Mesendoderm (in vitro differentiated cells): ENCODE data around the gene RAC2.

ENCODE experiments used
- DNase-seq: peaks from one replicate; pipeline ENCODE4 v3.0.0; 2013
- H2AK5ac ChIP-seq: 2 replicates; pipeline ENCODE4 v1.6.1; 2013; ENCODE audit warnings: low read length, inconsistent platforms
- H2BK120ac ChIP-seq: 2 replicates; pipeline ENCODE4 v1.6.1; 2013; ENCODE audit warnings: low read depth, mild to moderate bottlenecking, low read length, moderate library complexity, mixed read lengths
- H2BK15ac ChIP-seq: replicated peaks from 2 replicates; pipeline ENCODE4 v1.6.1; 2013; ENCODE audit warnings: low read depth, mild to moderate bottlenecking, moderate library complexity
- H2BK5ac ChIP-seq: 2 replicates; pipeline ENCODE4 v1.6.1; 2013; ENCODE audit warnings: low read length, inconsistent platforms
- H3K18ac ChIP-seq: 2 replicates; pipeline ENCODE4 v1.6.1; 2013; ENCODE audit warnings: mild to moderate bottlenecking, low read length, mixed read lengths
- H3K23ac ChIP-seq: one replicate; pipeline ENCODE4 v1.6.1; 2013; ENCODE audit warnings: low read length
- H3K27ac ChIP-seq: 2 replicates; pipeline ENCODE4 v1.5.1; 2013; ENCODE audit warnings: low read depth, mild to moderate bottlenecking, inconsistent platforms, low read length, moderate library complexity
- H3K27me3 ChIP-seq: 2 replicates; pipeline ENCODE4 v1.6.1; 2013; ENCODE audit warnings: low read length, control low read depth, mild to moderate bottlenecking, inconsistent platforms; ENCODE audit not compliant: insufficient read depth, poor library complexity
- H3K36me3 ChIP-seq: 2 replicates; pipeline ENCODE4 v1.6.1; 2013; ENCODE audit warnings: low read length, inconsistent platforms; ENCODE audit not compliant: control insufficient read depth, insufficient read depth
- H3K4ac ChIP-seq: one replicate; pipeline ENCODE4 v1.6.1; 2013; ENCODE audit warnings: low read depth, mild to moderate bottlenecking, low read length, moderate library complexity
- H3K4me1 ChIP-seq: 2 replicates; pipeline ENCODE4 v1.6.1; 2013; ENCODE audit warnings: low read depth, low read length, inconsistent platforms; ENCODE audit not compliant: control insufficient read depth
- H3K4me2 ChIP-seq: 2 replicates; pipeline ENCODE4 v1.6.1; 2013; ENCODE audit warnings: low read length
- H3K4me3 ChIP-seq: 2 replicates; pipeline ENCODE4 v1.5.1; 2013; ENCODE audit warnings: mild to moderate bottlenecking, low read length
- H3K56ac ChIP-seq: one replicate; pipeline ENCODE4 v1.6.1; 2013; ENCODE audit warnings: low read length
- H3K79me1 ChIP-seq: 2 replicates; pipeline ENCODE4 v1.6.1; 2013; ENCODE audit warnings: low read length, inconsistent platforms
- H3K79me2 ChIP-seq: 2 replicates; pipeline ENCODE4 v1.6.1; 2013; ENCODE audit warnings: mild to moderate bottlenecking, low read length; ENCODE audit not compliant: control insufficient read depth, insufficient read depth
- H3K9ac ChIP-seq: 2 replicates; pipeline ENCODE4 v1.6.1; 2013; ENCODE audit warnings: low read length, inconsistent platforms
- H4K5ac ChIP-seq: one replicate; pipeline ENCODE4 v1.6.1; 2013; ENCODE audit warnings: low read length
- H4K8ac ChIP-seq: one replicate; pipeline ENCODE4 v1.6.1; 2013; ENCODE audit warnings: low read depth, mild to moderate bottlenecking, control low read depth, low read length, moderate library complexity
- WGBS: extraction: QIAGEN DNeasy Blood & Tissue Kit; methylation state at CpG from one replicate; pipeline ENCODE4 v1.1.7; 2013; ENCODE audit warnings: low lambda C conversion rate, missing lambda C conversion rate; ENCODE audit not compliant: insufficient coverage; ENCODE audit errors: extremely low coverage; 5-methylcytosine and 5-hydroxymethylcytosine counted together

RAC2 gene

DNA sequence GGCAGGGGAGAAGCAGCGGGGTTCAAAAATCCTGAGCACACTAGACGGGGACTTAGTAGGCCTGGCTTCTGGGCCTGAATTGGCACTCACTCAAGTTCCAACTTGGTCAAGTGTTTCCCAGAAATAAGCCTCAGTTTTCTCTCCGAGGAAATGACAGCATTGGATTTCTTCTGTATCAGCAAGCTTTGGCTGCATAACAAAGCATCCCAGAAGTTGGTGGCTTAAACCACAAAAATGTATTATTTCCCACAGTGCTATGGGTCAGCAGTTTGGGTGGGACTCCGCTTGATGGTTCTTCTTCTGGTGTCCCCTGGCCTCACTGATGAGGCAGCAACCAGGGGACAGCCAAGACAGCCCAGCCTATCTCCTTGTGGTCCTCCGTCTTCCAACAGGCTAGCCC lies 36.6 kb upstream of the RAC2 start:
- Histone ChIP-seq H3K4ac (no peak overlapping the region), H3K79me1 (no peaks in the 10 kb centered on the region), H3K4me1 (no peaks in the 10 kb centered on the region), H3K27me3 (no peaks in the 10 kb centered on the region), H3K27ac (no peak overlapping the region), H3K4me3 (no peak overlapping the region), H2AK5ac (no peak overlapping the region), H3K18ac (no peak overlapping the region), H3K79me2 (no peaks in the 10 kb centered on the region), H2BK5ac (no peak overlapping the region), H3K23ac (no peak overlapping the region), H2BK120ac (no peak overlapping the region), H4K5ac (no peak overlapping the region), H3K56ac (no peak overlapping the region), H2BK15ac (no peak overlapping the region), H4K8ac (no peak overlapping the region), H3K9ac (no peak overlapping the region), H3K36me3 (no peaks in the 10 kb centered on the region), H3K4me2 (no peak overlapping the region)
- DNase-seq = no peak
- no CpG with 5 or more reads among the region's 5 CpGs for WGBS

DNA sequence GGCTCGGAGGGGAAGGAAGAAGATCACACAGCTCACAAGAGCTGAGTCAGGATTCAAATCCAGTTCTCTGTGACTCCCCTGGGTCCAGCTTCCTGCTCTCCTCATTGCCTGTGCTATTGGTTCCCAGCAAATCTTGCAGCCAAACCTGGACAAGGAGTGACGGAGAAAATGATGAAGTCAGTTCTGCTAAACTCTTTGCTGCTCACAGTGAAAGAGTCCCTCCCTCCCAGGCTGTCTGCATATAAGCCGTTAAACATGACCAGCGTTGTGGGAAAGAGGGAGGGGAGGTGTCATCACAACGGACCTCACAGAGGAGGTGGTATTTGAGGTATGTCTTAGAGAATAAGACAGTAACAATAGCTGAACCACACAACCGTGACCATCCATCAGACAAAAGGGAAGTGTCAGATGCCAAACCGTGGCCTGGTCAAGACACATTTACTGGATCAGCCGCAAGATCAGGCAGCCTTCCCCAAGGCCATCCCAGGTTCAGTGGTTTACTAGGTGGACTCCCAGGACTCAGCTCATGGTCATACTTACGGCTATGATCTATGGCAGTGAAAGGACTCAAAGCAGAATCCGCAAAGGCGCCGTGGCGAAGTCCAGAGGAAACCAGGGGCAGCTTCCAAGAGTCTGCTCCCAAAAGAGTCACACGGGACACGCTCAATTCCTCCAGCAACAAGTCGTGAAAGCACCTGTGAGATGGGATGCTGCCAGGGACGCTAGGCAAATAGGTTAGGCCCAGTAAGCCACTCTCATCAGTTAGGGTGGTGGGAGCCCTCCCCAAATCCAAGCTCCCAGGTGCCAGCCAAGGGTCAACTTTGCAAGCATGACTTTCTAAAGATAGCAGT lies 35.5 kb upstream of the RAC2 start:
- no peaks in the 10 kb centered on the region for H3K79me2 ChIP-seq
- no CpG with 5 or more reads among the region's 17 CpGs for WGBS
- no peak overlapping the region for H4K5ac ChIP-seq
- H2AK5ac ChIP-seq = no peak overlapping the region
- H2BK5ac ChIP-seq = no peak overlapping the region
- H4K8ac ChIP-seq = no peak overlapping the region
- H3K4ac ChIP-seq = no peak overlapping the region
- no peak overlapping the region for H3K4me2 ChIP-seq
- H3K9ac ChIP-seq = no peak overlapping the region
- H3K79me1 ChIP-seq = no peaks in the 10 kb centered on the region
- H3K4me1 ChIP-seq = no peaks in the 10 kb centered on the region
- H3K56ac ChIP-seq = no peak overlapping the region
- no peak overlapping the region for H3K4me3 ChIP-seq
- H3K27me3 ChIP-seq = no peaks in the 10 kb centered on the region
- H3K36me3 ChIP-seq = no peaks in the 10 kb centered on the region
- H2BK15ac ChIP-seq = no peak overlapping the region
- H3K27ac ChIP-seq = no peak overlapping the region
- no peak for DNase-seq
- no peak overlapping the region for H2BK120ac ChIP-seq
- no peak overlapping the region for H3K18ac ChIP-seq
- H3K23ac ChIP-seq = no peak overlapping the region

GRCh38 chr22:37278261-37278660 lies 34.2 kb upstream of the RAC2 start:
- no peak overlapping the region for H3K9ac ChIP-seq
- H4K8ac ChIP-seq = no peak overlapping the region
- H3K4me2 ChIP-seq = no peak overlapping the region
- no peaks in the 10 kb centered on the region for H3K4me1 ChIP-seq
- no peak overlapping the region for H3K4me3 ChIP-seq
- H3K23ac ChIP-seq = no peak overlapping the region
- no peak overlapping the region for H3K27ac ChIP-seq
- no peaks in the 10 kb centered on the region for H3K79me1 ChIP-seq
- H3K36me3 ChIP-seq = no peaks in the 10 kb centered on the region
- no peak overlapping the region for H3K4ac ChIP-seq
- H2BK5ac ChIP-seq = no peak overlapping the region
- H3K18ac ChIP-seq = no peak overlapping the region
- no CpG with 5 or more reads among the region's 5 CpGs for WGBS
- no peak overlapping the region for H2BK15ac ChIP-seq
- H4K5ac ChIP-seq = no peak overlapping the region
- no peak overlapping the region for H2AK5ac ChIP-seq
- no peak overlapping the region for H2BK120ac ChIP-seq
- H3K27me3 ChIP-seq = no peaks in the 10 kb centered on the region
- H3K56ac ChIP-seq = no peak overlapping the region
- no peak for DNase-seq
- H3K79me2 ChIP-seq = no peaks in the 10 kb centered on the region

DNA sequence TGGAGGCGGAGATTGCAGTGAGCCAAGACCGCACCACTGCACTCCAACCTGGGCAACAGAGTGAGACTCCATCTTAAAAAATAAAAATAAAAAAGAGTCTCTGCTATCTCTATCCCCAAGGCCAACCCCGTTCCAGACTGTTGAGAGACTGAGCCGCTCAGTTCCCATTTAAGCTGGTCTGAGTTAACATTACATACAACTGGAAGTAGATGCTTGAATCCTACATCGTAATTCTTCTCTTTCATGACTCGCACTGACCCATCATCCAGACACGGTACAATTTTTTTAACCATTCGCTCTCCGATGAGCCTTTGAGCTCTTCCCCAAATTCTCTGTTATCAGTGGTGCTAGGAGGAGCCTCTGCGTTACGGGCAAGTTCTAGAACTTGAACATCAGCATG lies 33.3 kb upstream of the RAC2 start:
- Histone ChIP-seq H3K9ac (no peak overlapping the region), H3K27me3 (no peaks in the 10 kb centered on the region), H3K4me2 (no peak overlapping the region), H3K18ac (no peak overlapping the region), H2BK5ac (no peak overlapping the region), H3K36me3 (no peaks in the 10 kb centered on the region), H3K79me1 (no peaks in the 10 kb centered on the region), H3K4ac (no peak overlapping the region), H3K23ac (no peak overlapping the region), H3K4me1 (no peaks in the 10 kb centered on the region), H3K79me2 (no peaks in the 10 kb centered on the region), H2BK120ac (no peak overlapping the region), H4K5ac (no peak overlapping the region), H4K8ac (no peak overlapping the region), H3K27ac (no peak overlapping the region), H2AK5ac (no peak overlapping the region), H3K4me3 (no peak overlapping the region), H3K56ac (no peak overlapping the region), H2BK15ac (no peak overlapping the region)
- no peak for DNase-seq
- WGBS = no CpG with 5 or more reads among the region's 11 CpGs

DNA sequence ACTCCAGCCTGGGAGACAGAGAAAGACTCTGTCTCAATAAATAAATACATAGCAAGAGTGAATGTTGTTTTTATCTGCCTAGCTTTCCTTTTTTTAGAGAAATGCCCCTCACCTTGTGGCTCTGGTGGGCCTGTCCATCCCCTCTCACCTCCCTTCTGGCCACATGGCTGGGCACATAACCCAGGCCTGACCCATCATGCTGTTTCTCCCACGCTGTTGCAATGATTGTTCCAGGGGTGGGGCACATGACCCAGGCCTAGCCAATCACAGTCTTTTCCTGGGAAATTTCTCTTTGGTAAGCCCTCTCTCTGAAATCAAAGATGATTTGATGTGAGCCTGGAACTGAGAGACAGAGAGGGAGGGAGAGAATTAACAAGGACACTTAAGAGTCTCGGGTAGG lies 32.7 kb upstream of the RAC2 start:
- no peak overlapping the region for H3K4me3 ChIP-seq
- H2BK120ac ChIP-seq = no peak overlapping the region
- H3K79me1 ChIP-seq = no peaks in the 10 kb centered on the region
- DNase-seq = no peak
- H3K27ac ChIP-seq = no peak overlapping the region
- no peak overlapping the region for H3K18ac ChIP-seq
- H4K5ac ChIP-seq = no peak overlapping the region
- H3K4ac ChIP-seq = no peak overlapping the region
- H2BK5ac ChIP-seq = no peak overlapping the region
- H3K36me3 ChIP-seq = no peaks in the 10 kb centered on the region
- no peak overlapping the region for H3K9ac ChIP-seq
- H3K56ac ChIP-seq = no peak overlapping the region
- no peaks in the 10 kb centered on the region for H3K27me3 ChIP-seq
- no peak overlapping the region for H2AK5ac ChIP-seq
- no peak overlapping the region for H3K4me2 ChIP-seq
- no peak overlapping the region for H2BK15ac ChIP-seq
- H3K23ac ChIP-seq = no peak overlapping the region
- H3K79me2 ChIP-seq = no peaks in the 10 kb centered on the region
- no peaks in the 10 kb centered on the region for H3K4me1 ChIP-seq
- no CpG with 5 or more reads among the region's 2 CpGs for WGBS
- H4K8ac ChIP-seq = no peak overlapping the region

DNA sequence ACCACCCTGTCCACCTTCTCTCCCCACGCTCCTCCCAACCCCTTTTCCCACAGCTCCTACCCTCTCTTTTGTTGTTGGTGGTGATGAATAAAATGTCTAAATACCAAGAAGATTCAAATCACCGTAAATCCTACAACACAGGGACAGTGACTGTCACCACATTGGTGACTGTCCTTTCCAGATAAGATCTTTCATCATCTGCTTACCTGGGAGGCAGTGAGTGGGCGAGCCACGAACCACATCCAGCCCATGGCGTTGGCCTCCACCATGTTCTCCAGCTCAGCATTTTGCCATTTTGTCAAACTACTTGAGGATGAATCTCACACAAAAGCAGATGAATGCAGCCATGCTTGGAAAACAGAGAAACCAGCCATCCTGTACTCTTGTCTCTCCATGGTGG lies 31.6 kb upstream of the RAC2 start:
- H3K79me1 ChIP-seq = no peaks in the 10 kb centered on the region
- no peak overlapping the region for H3K27ac ChIP-seq
- H3K27me3 ChIP-seq = no peaks in the 10 kb centered on the region
- no peak overlapping the region for H2BK5ac ChIP-seq
- no peak overlapping the region for H3K18ac ChIP-seq
- H4K5ac ChIP-seq = no peak overlapping the region
- H3K79me2 ChIP-seq = no peaks in the 10 kb centered on the region
- H2AK5ac ChIP-seq = no peak overlapping the region
- no peak overlapping the region for H3K56ac ChIP-seq
- H3K4ac ChIP-seq = no peak overlapping the region
- no peak overlapping the region for H2BK15ac ChIP-seq
- H3K23ac ChIP-seq = no peak overlapping the region
- H3K9ac ChIP-seq = no peak overlapping the region
- DNase-seq = no peak
- no peaks in the 10 kb centered on the region for H3K4me1 ChIP-seq
- no CpG with 5 or more reads among the region's 5 CpGs for WGBS
- no peaks in the 10 kb centered on the region for H3K36me3 ChIP-seq
- no peak overlapping the region for H3K4me2 ChIP-seq
- no peak overlapping the region for H4K8ac ChIP-seq
- no peak overlapping the region for H3K4me3 ChIP-seq
- no peak overlapping the region for H2BK120ac ChIP-seq
